Parathyroid adenoma (tissue), 2 donors: ENCODE measurements around the gene GANAB.
A peak's percentile ranks its signal among the peaks of the same experiment; 100 is the strongest.

ENCODE experiments used
- H2AFZ ChIP-seq: fragments of 300-600 bp; sonication (generic); one replicate; pipeline ENCODE4 v1.7.0; 2017; ENCODE audit warnings: antibody characterized with exemption, mild to moderate bottlenecking
- H3K27ac ChIP-seq: fragments of 300-600 bp; sonication (generic); one replicate; pipeline ENCODE4 v1.7.0; 2017
- H3K27me3 ChIP-seq: fragments of 300-600 bp; sonication (generic); one replicate; pipeline ENCODE4 v1.7.0; 2017; ENCODE audit warnings: low read length; ENCODE audit not compliant: control insufficient read depth, insufficient read depth
- H3K36me3 ChIP-seq: fragments of 300-600 bp; sonication (generic); one replicate; pipeline ENCODE4 v1.7.0; 2017; ENCODE audit warnings: low read length; ENCODE audit not compliant: control insufficient read depth, insufficient read depth
- H3K4me1 ChIP-seq: fragments of 300-600 bp; sonication (generic); one replicate; pipeline ENCODE4 v1.7.0; 2017; ENCODE audit warnings: control low read depth
- H3K4me2 ChIP-seq: fragments of 300-600 bp; sonication (generic); one replicate; pipeline ENCODE4 v1.7.0; 2017; ENCODE audit warnings: low read length
- H3K4me3 ChIP-seq: fragments of 300-600 bp; sonication (generic); one replicate; pipeline ENCODE4 v1.7.0; 2017; ENCODE audit warnings: low read depth, low read length
- H3K79me2 ChIP-seq: fragments of 300-600 bp; sonication (generic); one replicate; pipeline ENCODE4 v1.7.0; 2017; ENCODE audit warnings: control low read depth
- H3K9ac ChIP-seq: fragments of 300-600 bp; sonication (generic); one replicate; pipeline ENCODE4 v1.7.0; 2017; ENCODE audit warnings: mild to moderate bottlenecking
- H3K9me3 ChIP-seq: fragments of 300-600 bp; sonication (generic); one replicate; pipeline ENCODE4 v1.7.0; 2017; ENCODE audit warnings: low read length; ENCODE audit not compliant: control insufficient read depth
- CTCF ChIP-seq: fragments of 300-600 bp; sonication (generic); IDR thresholded peaks from one replicate; pipeline ENCODE4 v1.7.0; 2017; ENCODE audit warnings: antibody characterized with exemption, mild to moderate bottlenecking
- donor health status: primary hyperparathyroidism.

The GANAB gene

DNA sequence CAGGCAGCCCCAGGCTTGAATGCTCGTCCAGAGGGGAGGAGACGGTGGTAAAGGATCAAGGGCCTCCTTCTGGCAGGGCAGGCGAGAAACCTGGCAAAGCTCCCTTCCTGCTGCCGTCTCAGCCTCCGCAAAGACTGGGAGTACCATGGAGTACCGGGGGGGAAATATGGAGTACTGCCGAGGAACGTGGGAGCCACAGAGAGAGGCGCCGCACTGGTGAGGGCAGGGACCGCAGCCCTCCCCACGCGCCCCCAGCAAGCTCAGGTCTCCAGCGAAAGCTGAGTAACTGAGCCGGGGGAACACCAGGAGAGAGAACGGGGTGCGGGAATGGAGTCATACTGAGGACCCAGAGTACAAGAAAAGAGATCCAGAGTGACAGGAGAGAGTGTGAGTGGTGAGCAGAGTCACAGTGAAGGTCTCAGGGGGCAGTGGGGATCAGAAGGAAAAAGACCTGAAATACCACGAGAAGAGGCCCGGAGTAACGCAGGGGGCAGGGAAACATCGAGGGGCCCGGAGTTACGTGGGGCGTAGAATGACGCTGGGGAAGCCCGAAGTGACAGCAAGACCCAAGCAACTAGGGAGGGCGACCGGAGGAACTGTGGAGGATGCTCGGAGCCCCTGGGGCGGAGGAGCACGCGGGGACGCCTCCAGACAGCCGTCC, 34.6 kb downstream of the GANAB start:
- no peaks in the 10 kb centered on the region for H3K4me1 ChIP-seq
- H3K9ac ChIP-seq: peak overlapping the region; percentile 37
- H3K4me2 ChIP-seq: peak overlapping the region; percentile 73
- H3K27ac ChIP-seq: peak overlapping the region; percentile 83
- no peaks in the 10 kb centered on the region for H3K9me3 ChIP-seq
- peak overlapping the region; percentile 63 for H3K4me3 ChIP-seq
- no peaks in the 10 kb centered on the region for H3K27me3 ChIP-seq
- no peaks in the 10 kb centered on the region for H3K36me3 ChIP-seq
- no peaks in the 10 kb centered on the region for H3K79me2 ChIP-seq
- H2AFZ ChIP-seq: peak overlapping the region; percentile 73
- no peak for TF ChIP-seq CTCF

DNA sequence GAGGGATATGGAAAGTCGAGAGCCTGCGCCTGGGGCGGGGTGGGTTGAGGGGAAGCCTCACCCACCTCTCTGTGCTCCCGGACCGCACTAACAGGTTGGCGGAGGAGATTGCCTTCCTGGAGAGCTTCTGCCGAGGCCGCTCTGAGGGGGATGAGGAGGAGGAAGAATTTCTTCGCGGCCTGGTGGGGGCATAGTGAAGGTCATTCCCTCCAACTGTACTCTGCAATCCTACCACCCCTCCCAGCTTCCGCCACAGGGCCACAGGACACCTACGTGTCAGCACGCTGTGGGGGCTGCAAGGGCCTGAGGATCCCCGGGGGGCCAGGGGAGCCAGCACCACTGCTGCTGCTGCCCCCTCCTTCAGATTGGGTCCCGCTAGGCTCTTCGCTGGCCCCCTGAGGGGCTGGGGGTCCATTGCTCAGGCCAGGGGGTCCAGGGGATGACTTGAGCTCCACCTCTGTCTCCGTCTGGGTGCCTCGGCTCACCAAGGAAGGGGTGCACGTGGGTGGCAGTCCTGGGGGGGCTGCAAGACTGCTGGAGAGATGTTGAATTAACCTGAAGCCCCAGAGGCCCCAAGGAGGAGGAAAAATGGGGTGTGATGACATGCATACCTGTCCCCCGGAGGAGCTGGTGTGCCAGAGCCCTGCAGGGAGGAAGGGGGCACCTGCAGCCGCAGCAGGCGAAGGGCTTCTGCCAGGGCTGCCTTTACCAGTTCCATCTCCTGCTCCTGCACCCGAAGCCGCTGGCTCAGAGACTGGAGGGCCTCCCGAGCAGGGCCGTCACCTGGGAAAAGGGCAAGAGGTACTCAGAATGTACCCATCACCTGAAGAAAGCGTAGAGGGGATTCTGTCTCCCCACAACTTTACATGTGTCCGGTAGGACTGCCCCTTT, 35.4 kb downstream of the GANAB start:
- peak overlapping the region; percentile 63 for H3K4me3 ChIP-seq
- no peaks in the 10 kb centered on the region for H3K36me3 ChIP-seq
- no peaks in the 10 kb centered on the region for H3K79me2 ChIP-seq
- H3K27me3 ChIP-seq: no peaks in the 10 kb centered on the region
- no peak for TF ChIP-seq CTCF
- peak overlapping the region; percentile 73 for H3K4me2 ChIP-seq
- no peaks in the 10 kb centered on the region for H3K9me3 ChIP-seq
- H3K9ac ChIP-seq: no peak overlapping the region
- H3K4me1 ChIP-seq: no peaks in the 10 kb centered on the region
- peak overlapping the region; percentile 83 for H3K27ac ChIP-seq
- H2AFZ ChIP-seq: peak overlapping the region; percentile 73

DNA sequence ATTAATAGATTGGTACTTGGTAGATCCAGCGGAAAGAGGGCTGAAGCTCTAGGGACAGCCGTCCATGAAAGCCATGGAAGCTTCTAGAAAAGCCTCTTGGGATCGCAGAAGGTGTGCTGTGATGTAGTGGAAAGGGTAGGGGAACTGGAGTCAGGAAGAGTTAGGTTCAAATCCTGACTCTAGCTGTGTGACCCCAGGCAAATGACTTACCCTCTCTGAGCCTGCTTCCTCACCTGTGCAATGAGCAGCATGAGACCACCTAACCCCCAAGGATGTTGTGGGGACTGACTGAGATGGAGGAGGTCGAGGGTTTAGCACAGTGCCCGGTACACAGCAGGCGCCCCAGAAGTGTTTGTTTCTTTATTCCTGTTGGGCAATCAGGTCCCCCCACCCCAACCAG, 36.0 kb downstream of the GANAB start:
- Histone ChIP-seq H3K4me3 (no peak overlapping the region), H3K79me2 (no peaks in the 10 kb centered on the region), H3K4me2 (no peak overlapping the region), H3K27ac (no peak overlapping the region), H3K9me3 (no peaks in the 10 kb centered on the region), H3K9ac (no peak overlapping the region), H3K4me1 (no peaks in the 10 kb centered on the region), H3K36me3 (no peaks in the 10 kb centered on the region), H2AFZ (no peak overlapping the region), H3K27me3 (no peaks in the 10 kb centered on the region)
- no peak for TF ChIP-seq CTCF

DNA sequence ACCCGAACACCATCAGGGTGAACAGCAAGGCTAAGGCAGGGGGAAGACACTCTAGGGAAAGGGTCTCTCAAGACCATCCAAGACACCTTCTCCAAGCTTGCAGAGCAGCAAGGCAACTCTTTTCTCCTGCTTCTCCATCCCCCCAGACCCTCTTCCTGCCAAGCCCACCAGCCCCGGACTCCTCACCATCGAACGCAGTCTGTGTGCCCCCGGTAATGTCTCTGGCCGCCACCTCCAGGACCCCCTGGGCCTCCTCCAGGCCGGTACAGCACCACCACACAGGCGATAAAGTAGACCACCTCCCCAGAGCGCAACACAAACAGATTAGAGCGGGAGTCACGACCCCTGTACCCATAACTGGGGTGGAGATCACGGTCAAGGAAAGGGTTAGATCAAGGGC, 37.6 kb downstream of the GANAB start:
- Histone ChIP-seq H3K27ac (no peak overlapping the region), H3K4me2 (no peak overlapping the region), H3K4me1 (no peaks in the 10 kb centered on the region)

More for the DNA sequence above, 37.6 kb downstream of the GANAB start:
- no peaks in the 10 kb centered on the region for H3K9me3 ChIP-seq
- H2AFZ ChIP-seq: no peak overlapping the region
- no peaks in the 10 kb centered on the region for H3K27me3 ChIP-seq
- no peaks in the 10 kb centered on the region for H3K79me2 ChIP-seq
- no peak overlapping the region for H3K9ac ChIP-seq
- no peaks in the 10 kb centered on the region for H3K36me3 ChIP-seq
- H3K4me3 ChIP-seq: no peak overlapping the region
- TF ChIP-seq CTCF: no peak
